ENCODE measurements around the gene OSBPL10.

The OSBPL10 gene

GRCh38 chr3:31841515-31841914 is 139.5 kb downstream of the OSBPL10 start:
- DNase-seq = no peak

GRCh38 chr3:31840252-31840651 is 140.8 kb downstream of the OSBPL10 start:
- DNase-seq = no peak

DNA sequence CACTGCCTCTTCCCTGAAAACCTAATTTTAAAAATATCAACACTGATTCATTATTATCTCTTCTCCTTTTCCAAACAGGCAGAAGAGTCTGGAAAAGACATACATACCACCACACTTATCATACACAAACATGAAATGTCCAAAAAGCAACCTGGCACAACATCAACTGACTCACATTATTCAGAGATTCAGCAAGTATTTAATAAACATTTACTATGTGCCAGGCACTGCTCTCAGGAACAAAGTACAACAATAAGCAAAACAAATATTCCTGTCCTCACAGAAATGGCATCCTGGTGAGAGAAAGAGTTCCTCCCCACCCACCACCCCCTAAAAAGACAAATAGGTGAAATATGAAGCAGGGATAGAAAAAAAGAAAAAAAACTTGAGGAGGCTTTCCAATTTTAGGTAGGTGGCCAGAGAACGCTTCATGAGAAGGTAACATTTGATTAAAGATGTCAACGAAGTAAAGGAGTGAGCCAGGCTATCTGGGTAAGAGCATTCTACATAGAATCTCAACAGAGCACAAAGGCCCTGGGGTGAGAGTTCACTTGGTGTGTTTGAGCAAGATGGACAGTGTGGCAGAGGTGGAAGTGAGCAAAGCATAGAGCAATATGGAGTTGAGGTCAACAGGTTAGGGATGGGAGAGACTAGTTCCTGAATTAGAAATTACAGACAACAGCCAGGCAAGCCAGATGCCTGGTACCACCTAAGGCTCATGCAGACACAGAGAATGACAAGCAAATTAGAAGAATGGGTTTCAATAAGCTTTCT is 141.7 kb downstream of the OSBPL10 start:
- no peak for DNase-seq

DNA sequence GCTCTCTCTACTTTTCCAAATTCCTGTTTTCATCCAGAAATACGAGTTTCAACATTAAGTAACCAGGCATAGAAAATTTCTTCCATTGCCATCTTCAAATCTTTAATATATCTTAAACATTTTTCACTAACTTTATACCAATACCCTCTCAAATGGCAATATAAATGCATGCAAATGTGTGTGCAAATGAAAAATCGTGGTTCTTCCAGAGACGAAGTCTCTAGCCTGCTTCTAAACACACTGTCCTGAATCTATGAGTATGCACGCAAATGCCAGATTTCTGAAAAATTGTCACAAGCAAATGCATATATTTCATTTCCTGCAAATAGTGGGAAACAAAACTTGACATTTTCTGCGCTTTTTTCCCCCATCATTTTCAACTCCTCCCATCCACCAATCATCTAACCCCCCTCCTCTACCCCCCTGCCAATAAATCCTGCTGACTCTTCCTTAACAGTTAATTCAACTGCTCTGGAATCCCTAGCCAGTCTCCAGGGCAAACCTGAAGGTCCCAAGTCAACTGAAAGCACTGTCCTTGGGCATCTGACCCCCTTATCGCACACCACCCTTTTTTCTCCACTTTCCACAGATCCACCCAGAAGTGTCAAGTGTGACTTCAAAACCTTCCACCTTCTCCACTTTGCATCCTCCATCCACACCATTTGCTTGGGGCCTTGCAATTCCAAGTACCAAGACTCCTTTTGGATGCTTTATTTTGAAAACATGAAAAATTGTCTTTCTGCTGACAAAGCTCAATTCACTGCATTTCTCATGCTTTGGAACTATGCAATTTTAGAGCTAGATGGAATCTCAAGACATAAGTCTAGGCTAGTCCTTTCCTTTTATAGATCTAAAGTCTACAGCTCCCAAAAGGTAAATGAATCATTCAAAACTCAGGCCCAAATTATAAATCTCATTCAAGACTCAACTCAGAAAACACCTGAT is 144.7 kb downstream of the OSBPL10 start:
- no peak for DNase-seq

GRCh38 chr3:31833391-31834190 is 147.5 kb downstream of the OSBPL10 start:
- no peak for DNase-seq

- DNase-seq = no peak
These were observed 148.5 kb downstream of the OSBPL10 start for GRCh38 chr3:31832551-31832950.

- DNase-seq = no peak
These were observed 149.5 kb downstream of the OSBPL10 start for GRCh38 chr3:31831591-31831990.

DNA sequence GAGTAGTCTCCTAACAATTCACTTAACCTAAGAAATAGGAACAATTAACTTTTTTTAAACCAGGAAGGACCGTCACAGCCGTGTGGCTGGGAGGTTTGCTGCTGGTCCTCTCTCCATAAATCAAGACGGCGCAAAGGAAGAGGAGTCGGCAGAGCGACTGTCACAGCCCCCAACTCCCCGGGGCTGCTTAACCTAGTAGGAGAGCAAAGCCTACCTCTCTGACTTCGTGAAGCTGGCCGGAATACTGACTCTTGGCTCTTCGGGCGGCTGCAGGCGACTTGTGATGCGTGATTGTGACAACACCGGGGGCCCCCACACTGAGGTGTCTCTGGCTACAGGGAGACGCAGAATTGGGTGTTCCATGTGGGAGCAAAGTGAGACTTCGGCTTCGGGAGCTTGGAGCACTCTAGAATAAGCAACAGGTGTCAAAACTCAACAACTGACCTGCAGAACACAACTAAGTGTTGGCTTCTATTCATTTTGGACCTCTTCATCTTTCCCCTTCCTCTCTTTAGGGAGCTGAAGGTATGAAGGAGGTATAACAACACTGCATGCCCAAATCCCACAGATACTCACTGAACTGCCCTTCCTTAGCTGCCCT is 151.1 kb downstream of the OSBPL10 start:
- DNase-seq = no peak

GRCh38 chr3:31829010-31829409 is 152.1 kb downstream of the OSBPL10 start:
- no peak for DNase-seq

GRCh38 chr3:31828007-31828406 is 153.1 kb downstream of the OSBPL10 start:
- DNase-seq = no peak

DNA sequence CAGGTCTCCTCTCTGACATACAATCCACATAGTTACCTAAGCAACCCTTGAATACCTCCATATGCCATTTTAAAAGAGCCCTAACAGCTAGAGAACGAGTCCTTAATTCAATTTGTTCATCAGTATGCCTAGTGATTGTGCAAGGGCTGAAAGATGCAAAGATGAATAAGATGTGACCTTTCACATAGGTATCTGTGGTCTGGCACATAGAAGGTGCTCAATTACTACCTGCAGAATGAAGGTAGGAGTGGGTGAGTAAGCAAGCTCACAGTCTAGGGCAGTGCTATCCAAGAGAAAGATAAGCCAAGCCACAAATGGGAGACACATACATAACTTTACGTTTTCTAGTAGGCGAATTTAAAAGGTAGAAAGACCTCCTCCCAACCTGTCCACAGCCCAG is 157.9 kb downstream of the OSBPL10 start:
- DNase-seq = no peak

GRCh38 chr3:31821118-31821517 is 159.9 kb downstream of the OSBPL10 start:
- no peak for DNase-seq

GRCh38 chr3:31819441-31819840 is 161.6 kb downstream of the OSBPL10 start:
- no peak for DNase-seq

- DNase-seq = no peak
These were observed 163.6 kb downstream of the OSBPL10 start for GRCh38 chr3:31817411-31817966.

DNA sequence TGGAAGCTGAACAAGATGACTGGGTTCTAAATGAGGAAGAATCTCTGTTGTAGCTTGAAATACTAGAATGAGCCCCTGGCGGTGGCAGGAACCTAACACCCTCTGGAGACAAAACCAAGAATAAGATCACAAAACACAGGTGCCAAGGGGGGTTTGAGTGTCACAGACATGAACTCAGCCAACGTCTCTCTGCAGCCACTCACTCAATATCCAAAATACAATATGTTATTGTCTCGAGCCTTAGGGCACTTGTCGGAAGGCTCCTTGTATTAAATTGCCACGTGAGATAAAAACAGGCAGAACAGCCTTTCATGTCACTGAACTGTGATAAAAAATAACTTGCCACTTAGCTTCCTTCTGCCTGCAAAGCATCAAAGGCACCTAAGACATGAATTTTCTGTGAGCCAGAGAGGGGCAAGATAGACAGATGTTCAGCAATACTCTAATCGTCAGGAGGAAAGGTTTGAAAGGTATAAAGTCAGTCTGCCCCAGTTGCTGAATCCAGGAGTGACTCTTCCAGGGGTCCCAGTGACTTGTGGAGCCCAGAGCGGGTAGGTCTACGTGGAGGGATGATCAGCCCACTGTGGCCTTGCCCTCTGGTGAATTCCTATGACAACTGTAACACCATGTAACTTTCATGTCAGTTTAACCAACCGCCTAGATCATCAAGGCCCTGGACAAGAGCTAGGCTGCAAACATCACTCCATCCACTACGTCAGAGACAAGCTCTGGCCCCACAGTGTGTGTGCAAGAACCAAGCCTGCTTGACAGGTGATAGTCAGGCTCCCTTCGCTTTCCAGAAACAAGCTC is 165.2 kb downstream of the OSBPL10 start:
- no peak for DNase-seq

- DNase-seq = no peak
These were observed 166.1 kb downstream of the OSBPL10 start for GRCh38 chr3:31815006-31815405.

DNA sequence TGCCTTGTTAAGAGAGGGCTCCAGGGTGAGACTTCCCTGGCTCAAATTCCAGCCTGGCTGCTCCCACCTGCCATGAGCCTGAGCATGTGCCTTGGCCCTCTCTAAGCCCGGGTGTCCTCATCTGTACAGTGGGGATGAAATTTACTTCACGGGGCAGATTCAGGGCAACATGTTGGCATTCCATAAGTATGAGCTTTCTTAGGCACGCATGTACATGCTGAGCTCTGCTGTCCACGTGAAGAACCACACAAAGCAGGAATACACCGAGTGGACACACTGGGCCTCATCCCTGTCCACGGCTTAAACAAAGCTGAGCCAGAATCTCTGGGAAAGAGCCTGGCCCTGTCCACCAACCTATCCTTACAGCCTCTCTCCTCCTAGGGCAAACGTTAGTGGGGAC is 167.4 kb downstream of the OSBPL10 start:
- DNase-seq = no peak

GRCh38 chr3:31813197-31813596 is 167.9 kb downstream of the OSBPL10 start:
- no peak for DNase-seq

GRCh38 chr3:31810991-31811433 is 170.1 kb downstream of the OSBPL10 start:
- DNase-seq = no peak

- no peak for DNase-seq
These were observed 172.8 kb downstream of the OSBPL10 start for GRCh38 chr3:31808143-31808720.

All from activated effector memory CD4-positive, alpha-beta T cell treated with Interleukin-2 at 50 U/mL for 16 hours (primary cell).